HG02884 (cell line): ENCODE results near the gene VPS13D.
"Not testable (repeated sequence)": the region's sequence is repeated elsewhere in the genome, so short reads cannot be mapped to it uniquely, and the experiment has no call there.

Experiments
- ATAC-seq: cut with Tn5 transposase; IDR thresholded peaks from one replicate; pipeline ENCODE4 v1.9.1; 2021; ENCODE audit warnings: mild to moderate bottlenecking, moderate library complexity; ENCODE audit not compliant: unreplicated experiment

The VPS13D gene

DNA sequence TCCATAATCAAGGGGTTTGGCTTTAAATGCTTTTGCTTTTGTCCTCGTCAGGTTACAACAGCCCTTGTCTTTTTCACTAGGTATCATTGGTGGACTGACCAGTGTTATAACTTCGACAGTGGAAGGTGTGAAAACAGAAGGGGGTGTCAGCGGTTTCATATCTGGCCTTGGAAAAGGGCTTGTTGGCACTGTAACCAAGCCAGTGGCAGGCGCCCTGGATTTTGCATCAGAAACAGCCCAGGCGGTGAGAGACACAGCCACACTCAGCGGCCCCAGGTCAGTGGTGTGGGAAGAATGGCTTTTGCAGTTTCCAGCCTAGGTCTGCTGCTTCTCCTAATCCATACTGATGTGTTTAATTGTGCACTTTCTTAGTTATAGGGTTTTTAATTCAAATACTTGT, 230.3 kb downstream of the VPS13D start:
- no peak for ATAC-seq

GRCh38 chr1:12460911-12461621, 231.2 kb downstream of the VPS13D start:
- no peak for ATAC-seq

DNA sequence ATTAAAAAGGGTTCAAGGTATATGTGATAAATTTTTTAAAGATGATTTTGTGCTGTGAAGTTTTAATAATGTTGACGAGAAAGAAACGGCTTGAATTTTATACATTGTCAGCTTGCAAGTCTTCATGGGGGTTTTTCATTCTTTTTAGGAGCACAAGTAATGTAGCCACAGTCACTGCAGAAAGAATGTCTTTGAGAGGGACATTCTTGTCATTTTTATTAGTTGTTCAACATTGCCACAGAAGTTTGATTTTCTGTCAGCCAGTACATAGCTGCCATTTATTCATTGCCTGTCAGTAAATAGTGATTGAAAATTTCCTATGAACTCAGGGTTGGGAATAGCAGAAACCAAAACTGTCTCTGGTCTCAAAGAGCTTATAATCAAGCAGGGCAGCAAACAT, 231.9 kb downstream of the VPS13D start:
- ATAC-seq = no peak

- ATAC-seq = no peak
Observed at GRCh38 chr1:12462586-12462985, 232.8 kb downstream of the VPS13D start.

GRCh38 chr1:12464045-12464461, 234.2 kb downstream of the VPS13D start:
- ATAC-seq = no peak

DNA sequence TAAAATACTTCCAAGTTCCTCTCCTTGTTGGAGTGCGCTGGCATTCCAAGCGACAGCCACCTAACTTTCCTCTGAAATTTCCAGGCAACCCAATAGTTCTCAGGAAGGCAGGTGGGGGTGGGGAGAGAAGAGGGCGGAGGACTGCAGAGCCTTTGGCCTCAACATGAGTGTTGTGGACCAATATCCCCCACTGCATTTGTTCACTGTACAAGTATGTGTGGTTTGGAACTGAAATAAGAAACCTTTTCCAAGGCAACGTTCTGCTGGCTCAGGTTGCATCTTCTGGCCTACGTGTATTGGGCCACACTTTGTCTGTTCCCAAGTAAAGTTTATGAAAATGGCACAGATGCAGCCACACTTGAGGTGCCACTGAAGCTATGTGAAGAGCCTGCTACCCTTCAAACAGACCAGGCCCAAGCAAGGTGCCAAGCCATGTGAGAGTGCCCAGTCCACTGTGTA, 234.8 kb downstream of the VPS13D start:
- no peak for ATAC-seq

DNA sequence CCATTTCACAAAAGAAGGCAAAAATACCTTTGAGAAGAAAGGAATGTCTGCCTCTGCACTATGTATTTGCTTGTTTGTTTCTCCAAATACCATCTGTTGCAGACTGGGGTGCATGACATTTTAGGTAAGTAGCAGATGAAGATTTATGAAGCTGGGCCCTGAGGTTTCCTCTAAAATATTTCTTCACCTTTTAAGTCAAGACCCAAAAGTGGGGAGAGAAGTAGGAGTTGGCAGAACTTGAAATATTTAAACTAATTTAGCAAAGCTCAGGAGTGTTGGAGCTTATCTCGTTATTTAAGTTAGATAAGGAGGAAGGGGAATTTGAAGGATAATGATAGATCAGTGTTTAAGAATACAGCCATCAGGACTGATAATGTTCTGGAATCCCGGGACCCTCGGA, 235.3 kb downstream of the VPS13D start:
- ATAC-seq = no peak

- no peak for ATAC-seq
Observed at GRCh38 chr1:12466816-12467215, 237.0 kb downstream of the VPS13D start.

DNA sequence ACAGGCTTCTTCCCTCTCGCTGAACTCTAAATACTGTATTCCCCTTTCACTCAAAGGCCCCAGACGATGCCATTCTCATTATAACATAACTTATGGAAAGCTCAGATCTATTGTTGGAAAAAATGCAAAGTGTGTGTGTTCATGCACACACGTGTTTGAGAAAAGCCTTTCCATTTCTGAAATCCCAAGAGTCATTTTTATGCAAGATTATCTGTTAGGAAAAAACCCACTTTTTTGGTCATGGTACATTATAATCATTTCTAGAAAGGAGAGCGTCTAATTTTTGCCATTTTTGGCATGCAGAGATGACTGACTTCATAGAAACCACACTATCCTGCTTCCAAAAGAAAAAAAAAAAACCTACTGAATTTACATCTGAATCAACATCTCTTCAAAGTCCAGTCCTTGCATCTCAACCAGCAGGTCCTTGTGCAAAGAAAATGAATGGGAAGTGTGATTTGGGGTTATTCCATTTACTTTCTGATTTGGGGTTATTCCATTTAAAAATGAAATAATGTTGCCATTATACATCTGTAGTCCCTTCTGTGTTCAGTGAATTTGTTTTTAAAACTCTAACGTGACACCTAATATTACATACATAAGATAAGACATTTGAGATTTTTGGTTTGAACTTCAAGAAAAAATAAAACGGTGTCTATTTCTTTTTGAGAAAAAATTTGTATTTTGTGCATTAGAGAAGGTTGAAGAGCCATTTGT, 237.9 kb downstream of the VPS13D start:
- ATAC-seq = no peak

DNA sequence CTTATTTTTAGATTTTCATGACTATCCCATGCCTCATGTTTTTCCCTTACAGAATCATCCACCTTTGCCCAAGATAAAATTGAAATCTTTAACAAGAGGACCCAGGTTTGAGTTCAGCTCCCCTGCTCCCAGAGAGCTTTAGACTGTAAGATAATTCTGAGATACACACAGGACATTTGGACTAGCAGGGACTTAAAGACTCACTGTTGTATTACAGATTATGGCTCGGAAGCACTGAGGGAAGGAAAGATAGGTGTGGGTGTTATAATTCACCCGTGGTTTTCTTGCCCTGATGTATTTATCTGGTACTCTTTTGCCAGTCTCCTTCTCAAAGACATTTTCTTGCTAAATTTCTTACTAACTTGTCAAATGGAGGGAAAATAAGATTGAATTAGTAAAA, 238.5 kb downstream of the VPS13D start:
- no peak for ATAC-seq

GRCh38 chr1:12469493-12469892, 239.7 kb downstream of the VPS13D start:
- ATAC-seq = no peak

GRCh38 chr1:12469990-12470389, 240.2 kb downstream of the VPS13D start:
- no peak for ATAC-seq

GRCh38 chr1:12470916-12471315, 241.1 kb downstream of the VPS13D start:
- ATAC-seq = not testable (repeated sequence)

GRCh38 chr1:12472156-12472797, 242.4 kb downstream of the VPS13D start:
- ATAC-seq = no peak

- ATAC-seq = no peak
Observed at GRCh38 chr1:12472798-12473551, 243.1 kb downstream of the VPS13D start.

GRCh38 chr1:12473596-12474362, 243.9 kb downstream of the VPS13D start:
- ATAC-seq = no peak

DNA sequence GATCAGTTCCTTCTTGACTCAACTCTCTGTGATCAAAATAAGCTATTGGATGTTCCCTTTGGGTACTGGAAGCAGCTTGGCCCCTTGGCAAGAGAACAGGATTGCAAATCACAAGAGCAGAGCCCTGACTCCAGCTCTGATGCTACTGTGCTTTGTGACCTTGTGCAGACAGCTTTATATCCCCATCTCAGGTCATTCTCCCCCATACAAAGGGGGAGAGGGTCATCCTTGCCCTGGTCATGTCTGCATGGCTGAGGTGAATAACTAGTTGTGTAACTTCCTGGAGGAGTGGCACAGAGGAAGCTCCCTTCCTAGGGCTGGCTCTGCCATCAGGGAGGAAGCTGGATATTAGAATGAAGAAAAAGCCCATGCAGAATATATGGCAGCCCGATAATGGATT, 245.3 kb downstream of the VPS13D start:
- no peak for ATAC-seq

- no peak for ATAC-seq
Observed at GRCh38 chr1:12475530-12475934, 245.7 kb downstream of the VPS13D start.

GRCh38 chr1:12475947-12476346, 246.1 kb downstream of the VPS13D start:
- no peak for ATAC-seq

DNA sequence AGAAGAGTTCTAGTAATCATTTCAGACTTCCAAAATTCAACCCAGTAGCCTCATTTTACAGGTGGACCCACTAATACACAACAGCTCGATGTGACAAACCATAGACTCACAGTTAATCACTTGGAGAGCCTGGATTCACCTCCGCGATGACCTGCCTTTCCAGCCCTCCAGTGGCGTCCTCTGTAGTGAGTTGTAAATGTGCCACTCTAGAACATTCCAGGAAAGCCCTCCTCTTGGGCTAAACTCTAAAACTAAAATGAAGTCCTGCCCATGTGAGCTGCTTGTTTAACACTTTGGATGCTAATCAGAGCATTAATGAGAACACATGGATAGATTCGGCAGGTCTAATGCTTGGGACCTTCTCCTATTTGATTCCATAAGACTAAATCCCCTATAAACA, 247.5 kb downstream of the VPS13D start:
- no peak for ATAC-seq
